Stimulated activated CD8-positive, alpha-beta memory T cell treated with anti-CD3 and anti-CD28 coated beads, Interleukin-12 subunit alpha, Interleukin-12 subunit beta, amount 100 ng/mL, for 24 hours (primary cell): ENCODE results near the gene PRXL2C.
"Not testable (repeated sequence)": the region's sequence is repeated elsewhere in the genome, so short reads cannot be mapped to it uniquely, and the experiment has no call there.

ENCODE experiments used
- DNase-seq: peaks from one replicate; pipeline ENCODE4 v3.0.0-alpha.2; 2020; ENCODE audit errors: extremely low read depth

Gene PRXL2C, protein sequence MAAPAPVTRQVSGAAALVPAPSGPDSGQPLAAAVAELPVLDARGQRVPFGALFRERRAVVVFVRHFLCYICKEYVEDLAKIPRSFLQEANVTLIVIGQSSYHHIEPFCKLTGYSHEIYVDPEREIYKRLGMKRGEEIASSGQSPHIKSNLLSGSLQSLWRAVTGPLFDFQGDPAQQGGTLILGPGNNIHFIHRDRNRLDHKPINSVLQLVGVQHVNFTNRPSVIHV

DNA sequence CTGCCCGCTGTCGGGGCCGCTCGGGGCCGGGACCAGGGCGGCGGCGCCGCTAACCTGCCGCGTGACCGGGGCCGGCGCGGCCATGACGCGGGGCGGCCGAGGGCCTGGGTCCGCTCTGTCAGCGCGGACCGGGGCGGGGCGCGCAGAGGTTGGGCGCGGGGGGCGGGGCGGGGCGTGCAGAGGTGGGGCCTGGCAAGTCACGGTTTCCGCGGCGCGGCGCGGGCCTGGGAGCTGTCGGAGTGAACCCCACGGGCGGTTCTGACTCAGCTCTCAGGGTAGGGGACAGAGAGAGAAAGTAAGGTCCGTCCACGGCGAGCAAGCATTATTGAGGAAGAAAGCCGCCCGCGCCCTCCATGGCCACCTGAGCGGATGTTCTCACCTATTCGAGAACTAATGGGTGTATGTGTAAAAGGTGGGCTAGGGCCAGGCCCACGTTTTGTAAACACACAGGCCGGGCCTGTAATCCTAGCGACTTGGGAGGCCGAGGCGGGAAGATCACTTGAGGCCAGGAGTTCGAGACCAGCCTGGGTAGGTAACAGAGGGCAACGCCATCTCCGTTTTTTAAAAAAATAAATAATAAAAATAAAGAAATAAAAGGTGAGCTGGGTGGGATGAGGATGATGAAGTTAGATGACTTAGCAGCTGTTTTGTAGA, at the start of gene PRXL2C:
TSS of gene PRXL2C (minus strand) at position 120 of the 654 bp plus-strand sequence. CDS start at position 84, 36 bp downstream.
- DNase-seq, result peak; percentile 60

DNA sequence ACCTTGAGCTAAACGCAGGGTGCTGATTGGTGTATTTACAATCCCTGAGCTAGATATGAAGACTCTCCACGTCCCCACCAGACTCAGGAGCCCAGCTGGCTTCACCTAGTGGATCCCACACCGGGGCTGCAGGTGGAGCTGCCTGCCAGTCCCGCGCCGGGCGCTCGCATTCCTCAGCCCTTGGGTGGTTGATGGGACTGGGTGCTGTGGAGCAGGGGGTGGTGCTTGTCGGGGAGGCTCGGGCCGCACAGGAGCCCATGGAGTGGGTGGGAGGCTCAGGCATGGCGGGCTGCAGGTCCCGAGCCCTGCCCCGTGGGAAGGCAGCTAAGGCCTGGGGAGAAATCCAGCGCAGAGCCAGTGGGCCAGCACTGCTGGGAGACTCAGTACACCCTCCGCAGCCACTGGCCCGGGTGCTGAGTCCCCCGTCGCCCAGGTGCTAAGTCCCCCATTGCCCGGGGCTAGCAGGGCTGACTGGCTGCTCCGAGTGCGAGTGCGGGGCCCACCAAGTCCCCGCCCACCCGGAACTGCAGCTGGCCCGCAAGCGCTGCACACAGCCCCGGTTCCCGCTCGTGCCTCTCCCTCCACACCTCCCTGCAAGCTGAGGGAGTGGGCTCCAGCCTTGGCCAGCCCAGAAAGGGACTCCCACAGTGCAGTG, 45.7 kb upstream of the PRXL2C start:
- DNase-seq, result not testable (repeated sequence)

DNA sequence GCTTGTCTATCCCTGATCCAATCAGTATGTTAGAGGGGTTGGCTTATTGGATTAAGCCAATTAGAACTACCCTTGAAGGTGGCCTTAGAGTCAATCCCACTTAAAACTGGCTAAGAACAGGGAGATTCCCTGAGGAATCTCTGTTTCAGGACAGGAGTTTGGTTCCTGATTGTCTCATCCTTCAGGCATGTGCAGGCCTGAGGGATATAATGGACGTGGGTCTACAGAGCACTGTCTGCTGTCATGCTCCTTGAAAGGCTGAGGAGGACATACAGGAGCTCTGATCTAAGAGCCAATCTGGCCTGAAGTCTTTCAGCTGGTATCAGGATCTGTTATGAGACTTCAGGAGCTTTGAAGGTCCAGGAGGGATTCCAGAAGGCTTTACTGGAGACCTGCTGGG, 36.2 kb upstream of the PRXL2C start:
- DNase-seq, result no peak

DNA sequence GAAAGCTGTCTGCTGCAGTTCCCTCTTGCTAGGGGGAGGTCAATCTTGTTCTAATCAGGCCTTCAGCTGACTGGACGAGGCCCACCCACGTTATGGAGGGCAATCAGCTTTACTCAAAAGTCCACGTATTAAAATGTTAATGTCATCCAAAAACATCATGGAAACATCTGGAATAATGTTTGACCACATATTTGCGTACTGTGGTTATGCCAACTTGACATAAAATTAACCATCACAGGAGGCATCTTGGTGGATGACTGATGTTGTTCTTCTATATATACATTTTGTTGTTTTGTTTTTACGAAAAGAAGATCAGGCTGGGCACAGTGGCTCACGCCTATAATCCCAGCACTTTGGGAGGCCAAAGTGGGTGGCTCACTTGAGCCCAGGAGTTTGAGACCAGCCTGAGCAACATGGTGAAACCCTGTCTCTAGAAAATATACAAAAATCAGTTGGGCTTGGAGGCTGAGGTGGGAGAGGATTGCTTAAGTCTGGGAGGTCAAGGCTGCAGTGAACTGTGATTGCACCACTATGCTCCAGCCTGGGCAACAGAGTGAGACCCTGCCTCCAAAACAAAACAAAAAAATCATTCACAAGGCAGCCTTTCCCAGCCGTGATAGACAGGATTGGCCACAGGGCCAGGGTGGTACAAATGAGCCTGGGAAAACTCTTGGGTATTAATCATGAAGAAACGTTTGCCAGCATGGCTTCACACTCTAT, 33.8 kb upstream of the PRXL2C start:
- DNase-seq, result no peak

DNA sequence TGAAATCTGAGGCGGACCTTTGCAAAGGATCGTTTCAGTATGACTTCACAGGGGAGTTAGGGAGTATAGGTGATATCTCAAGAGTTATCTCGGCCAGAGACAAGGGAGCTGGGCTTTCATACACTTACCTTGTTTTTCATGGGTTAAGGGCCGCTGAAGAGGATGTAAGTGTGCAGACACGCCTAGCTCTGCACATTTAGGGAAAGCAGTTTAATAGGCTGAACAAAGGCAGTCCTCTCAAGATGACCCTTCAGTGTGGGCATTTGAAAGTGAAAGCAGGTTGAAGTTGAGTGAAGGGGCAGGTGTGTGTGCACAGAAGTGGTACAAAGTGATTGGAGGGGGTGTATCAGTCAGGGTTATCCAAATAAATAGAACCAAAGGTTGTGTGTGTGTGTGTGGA, 33.1 kb upstream of the PRXL2C start:
- no peak for DNase-seq

DNA sequence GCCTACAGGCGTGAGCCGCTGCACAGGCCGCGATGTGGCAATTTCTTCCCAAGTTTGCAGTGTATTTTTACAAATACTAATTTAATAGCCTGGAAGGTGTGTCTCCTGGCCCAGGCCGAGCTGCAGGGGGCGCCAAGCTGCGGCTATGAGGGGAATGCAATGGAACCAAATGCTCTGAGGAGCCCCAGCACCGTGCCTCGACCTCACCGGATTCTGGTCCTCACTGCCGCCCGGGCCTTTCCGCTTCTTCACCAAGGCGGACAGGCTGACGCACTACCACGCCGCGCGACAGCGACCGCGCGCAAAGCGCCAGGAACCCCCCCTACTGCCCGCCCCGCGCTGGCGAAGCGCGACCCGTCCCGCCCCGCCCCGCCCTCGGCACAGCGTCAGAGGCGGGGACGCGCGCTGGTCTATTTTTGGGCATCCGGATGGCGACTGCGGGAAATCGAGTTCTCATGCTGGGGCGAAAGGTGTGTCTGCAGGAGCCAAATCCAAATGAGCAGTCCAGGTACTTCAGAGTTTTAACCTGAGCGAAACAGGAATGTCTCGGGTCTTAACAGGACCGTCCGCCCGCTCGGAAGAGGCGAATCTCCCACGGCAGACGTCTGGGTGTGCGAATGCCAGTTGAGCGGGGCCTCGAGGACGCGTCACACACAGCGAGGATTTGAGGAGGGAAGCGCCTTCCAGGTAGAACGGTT, 31.7 kb upstream of the PRXL2C start:
- DNase-seq, result peak; percentile 47

DNA sequence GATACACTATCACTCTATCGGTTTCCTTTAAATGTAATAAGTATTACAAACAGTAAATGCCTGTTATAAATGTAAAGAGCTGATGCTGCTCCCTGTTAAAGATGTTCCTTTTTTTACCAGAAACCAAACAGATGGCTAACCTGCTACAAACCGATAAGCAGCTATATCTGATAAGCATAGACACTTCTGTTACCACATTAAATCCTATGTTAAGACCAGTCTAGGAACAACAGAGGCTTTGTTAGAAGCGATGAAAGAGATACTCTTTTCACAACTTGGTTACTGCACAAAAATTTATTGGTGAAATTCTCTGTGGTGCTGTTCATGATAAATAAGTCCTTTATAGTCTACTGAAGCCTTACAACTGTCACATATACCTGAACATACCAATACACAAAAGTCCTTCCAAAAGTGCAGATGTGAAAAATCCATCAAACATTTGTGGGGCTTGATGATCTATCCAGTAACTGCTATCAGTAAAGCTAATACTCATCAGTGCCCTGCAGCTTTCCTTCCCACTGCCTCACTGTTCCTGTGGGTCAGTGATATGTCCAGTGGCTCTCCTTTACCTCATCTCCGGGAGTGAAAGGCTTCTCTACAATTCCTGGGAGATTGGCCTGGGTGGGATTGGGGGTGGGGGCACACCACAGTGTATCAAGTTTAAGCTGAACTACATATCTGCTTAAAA, 25.8 kb upstream of the PRXL2C start:
- no peak for DNase-seq

DNA sequence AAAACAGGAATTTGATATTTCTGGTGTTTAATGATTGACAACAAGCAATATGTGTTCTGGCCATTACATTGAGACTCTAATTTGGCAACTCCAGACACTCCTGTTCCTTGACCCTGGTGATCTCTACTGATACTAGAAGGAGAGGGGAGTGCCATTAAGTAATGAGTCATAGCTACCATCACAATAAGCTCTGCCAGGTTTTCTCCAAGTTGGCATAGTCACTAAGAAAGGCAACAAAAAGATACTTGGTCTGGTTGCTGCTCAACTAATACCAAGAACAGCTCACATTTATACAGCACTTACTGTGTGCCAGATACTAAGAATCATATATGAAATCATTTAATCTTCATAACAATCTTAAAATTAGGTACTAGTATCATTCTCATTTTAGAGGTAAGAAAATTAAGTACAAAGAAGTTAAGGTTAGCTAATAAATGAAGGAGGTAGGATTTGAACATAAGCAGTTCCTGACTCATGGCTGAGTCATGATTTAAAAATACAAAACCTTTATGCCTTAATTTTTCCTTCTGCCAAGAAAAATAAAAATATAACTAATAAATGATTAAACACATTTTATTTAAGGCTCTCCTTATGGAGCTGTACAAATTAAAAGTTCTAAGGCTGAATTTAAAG, 19.9 kb upstream of the PRXL2C start:
- DNase-seq, result no peak

DNA sequence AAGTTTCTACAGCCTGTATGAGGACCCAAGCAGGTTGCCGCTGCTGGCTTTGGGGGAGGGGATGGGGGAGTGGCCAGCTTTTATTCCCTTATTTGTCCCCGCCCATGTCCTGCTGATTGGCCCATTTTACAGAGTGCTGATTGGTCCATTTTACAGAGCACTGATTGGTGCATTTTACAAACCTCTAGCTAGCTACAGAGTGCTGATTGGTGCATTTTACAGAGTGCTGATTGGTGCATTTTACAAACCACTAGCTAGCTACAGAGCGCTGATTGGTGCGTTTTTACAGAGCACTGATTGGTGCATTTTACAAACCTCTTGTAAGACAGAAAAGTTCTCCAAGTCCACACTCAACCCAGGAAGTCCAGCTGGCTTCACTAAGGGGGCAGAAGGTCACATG, 18.7 kb upstream of the PRXL2C start:
- DNase-seq, result not testable (repeated sequence)

DNA sequence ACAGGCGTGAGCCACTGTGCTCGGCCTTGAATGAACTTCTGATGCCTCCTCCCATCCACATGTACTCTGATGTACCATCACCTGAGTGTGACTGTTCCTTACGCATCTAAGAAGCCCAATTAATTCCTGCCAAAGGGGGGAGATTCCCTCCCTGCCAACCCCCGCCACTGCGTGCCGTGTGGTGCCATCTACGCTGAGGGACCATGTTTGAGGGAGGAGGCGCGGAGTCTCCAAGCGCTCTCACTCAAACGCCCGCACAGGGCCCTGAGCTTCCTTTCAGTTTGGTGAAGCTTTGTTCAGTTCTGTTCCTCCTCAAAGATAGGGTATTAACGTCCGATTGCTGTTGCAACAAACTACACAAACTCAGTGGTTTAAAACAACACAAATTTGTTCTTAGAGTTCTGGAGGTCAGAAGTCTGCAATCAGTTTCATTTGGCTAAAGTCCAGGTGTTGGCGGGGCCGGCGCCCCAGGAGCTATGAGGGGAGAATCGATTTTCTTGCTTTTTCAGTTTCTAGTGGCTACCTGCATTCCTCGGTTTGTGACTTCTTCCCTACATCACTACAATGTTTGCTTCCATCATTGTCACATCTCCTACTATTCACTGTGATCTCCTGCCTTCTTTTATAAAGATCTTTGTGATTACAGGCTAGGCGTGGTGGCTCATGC, 13.9 kb upstream of the PRXL2C start:
- DNase-seq, result no peak

DNA sequence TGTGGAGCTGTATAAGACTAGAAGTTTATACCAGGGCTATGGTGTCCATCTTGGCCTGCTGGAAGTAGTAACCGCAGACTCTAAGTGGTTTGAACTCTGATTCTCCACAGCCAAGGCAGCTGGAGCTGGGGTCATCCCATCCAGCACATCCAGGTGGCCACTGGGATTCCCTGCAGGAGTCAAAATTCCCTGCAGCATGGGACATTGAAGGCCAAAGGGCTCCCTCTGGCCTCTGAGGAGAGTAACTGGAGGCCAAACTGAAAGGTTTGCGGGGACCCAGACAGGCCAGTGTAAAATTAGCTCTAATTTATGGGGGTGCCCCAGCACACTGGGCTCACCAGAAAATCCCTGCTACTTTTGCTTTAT, 12.2 kb upstream of the PRXL2C start:
- no peak for DNase-seq

DNA sequence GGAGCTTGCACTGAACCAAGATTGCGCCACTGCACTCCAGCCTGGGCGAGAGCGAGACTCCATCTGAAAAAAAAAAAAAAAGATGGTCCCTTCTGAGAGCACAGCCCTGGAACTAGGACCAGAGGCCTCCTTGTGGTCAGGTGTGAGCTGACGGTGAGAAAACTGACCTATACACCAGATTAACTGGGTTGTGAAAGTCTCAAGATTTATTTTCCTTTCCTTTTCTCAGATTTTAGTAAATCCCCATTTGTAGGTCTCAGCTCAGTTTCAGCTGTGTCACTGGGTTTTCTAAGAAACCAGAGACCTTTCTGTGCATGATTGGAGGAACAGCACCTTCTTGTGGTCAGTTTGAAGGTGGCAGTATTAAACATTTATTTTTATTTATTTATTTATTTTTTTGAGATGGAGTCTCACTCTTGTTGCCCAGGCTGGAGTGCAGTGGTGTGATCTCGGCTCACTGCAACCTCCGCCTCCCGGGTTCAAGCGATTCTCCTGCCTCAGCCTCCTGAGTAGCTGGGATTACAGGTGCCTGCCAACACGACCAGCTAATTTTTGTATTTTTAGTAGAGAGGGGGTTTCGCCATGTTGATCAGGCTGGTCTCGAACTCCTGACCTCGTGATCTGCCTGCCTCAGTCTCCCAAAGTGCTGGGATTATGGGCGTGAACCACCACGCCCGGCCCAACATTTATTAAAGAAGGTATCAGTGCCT, 11.7 kb upstream of the PRXL2C start:
- not testable (repeated sequence) for DNase-seq

DNA sequence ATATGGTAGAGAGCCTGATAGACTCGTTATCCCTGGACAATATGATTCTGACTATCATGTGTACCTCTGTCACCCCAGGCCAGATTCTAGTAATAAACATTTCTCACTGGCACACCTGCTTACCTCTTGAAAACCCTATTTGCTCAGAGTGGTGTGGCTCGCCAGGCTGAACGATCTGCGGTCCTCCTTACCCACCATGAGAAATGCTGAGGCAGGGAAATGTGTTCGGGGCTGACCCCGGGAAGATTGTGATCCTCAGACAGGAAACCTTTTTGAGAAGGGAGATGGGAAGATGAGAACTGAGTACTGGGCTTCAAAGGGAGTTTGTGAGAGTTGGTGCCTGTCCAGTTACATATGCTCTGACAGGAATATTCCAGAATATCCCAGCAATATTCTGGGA, 10.7 kb upstream of the PRXL2C start:
- no peak for DNase-seq

DNA sequence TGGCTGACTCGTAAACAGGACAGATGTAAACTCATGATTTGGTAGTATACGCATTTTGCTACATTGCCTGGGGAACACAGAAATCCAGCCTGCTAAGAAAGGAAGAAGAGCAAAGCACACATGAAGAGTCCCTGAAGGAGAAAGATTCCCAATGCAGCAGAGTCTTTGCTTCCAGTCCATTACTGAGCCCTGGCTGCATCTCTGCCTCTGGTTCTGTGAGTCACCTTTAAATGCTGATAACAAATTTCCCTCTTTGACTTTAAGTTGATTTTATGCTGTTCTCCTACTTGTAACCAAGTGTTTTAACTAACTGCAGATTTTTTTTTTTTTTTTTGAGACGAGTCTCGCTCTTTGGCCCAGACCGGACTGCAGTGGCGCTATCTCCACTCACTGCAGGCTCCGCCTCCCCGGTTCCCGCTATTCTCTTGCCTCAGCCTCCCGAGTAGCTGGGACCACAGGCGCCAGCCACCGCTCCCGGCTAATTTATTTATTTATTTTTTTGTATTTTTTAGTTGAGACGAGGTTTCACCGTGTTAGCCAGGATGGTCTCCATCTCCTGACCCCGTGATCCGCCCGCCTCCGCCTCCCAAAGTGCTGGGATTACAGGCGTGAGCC, 8.5 kb upstream of the PRXL2C start:
- DNase-seq, result no peak

DNA sequence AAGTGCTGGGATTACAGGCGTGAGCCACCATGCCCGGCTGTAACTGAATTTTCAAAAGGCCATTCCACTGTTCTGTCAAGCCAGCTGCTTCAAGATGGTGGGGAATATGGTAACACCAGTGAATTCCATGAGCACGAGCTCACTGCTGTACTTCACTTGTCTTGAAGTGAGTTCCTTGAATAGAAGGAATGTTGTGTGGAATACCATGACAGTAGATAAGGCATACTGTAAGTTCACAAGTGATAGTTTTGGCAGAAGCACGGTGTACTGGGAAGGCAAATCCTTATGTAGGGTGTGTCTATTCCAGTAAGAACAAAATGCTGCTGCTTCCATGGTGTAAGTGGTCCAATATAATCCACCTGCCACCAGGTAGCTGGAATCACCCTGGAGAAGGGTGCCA, 6.6 kb upstream of the PRXL2C start:
- no peak for DNase-seq

DNA sequence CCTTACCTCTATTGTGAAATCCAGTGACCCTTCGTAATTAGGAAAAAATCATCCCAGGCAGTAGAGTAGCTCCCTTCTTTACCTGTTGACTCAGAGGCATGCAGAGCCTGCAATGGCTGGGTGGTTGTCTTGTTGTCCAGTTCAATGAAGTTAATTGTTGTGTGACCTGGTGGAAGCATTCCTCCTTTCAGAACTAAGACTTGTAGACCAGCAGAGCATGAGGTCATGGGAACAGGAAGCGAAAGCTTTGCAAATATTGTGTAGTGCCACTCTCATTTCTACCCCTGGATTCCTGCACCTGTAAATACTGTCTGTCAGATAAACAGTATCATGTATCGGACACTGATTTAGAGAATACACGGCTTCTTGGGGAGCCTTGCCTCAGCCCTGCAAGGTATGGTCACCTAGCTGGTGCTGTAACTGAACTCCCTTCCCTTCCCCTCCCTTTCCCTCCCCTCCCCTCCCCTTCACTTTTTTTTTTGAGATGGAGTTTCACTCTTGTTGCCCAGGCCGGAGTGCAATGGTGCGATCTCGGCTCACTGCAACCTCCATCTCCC, 5.7 kb upstream of the PRXL2C start:
- no peak for DNase-seq

DNA sequence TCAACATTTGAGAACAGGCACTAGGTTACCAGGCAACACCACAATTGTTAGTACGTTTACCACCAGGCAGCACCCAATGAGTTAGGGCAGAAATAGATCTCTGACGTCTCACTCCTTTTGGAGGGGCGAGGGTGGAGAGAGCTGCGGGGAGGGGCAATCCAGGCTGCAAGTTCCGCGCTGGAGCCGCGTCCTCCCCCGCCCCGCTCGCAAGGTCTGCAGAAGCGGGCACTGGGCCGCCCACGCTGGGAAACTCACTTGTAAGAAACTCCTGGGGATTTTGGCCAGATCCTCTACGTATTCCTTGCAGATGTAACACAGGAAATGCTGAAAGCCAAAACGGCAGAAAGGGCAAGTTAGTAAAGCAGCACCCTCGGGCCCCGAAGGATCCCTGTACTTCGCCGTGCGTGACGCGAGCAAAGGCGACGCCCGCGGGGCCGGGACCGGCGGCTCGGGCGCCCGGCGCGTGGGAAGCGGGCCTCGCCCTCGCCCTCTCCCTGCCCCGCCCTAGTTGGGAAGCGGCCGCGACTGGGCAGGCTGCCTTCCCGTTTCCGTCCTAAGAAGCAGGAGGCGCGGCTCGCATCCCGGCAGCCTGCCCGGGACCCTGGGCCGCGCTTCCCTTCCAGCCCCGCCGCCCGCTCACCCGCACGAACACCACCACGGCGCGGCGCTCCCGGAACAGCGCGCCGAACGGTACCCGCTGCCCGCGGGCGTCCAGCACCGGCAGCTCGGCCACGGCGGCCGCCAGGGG, 493 bp downstream of the PRXL2C start:
- DNase-seq, result peak; percentile 32

DNA sequence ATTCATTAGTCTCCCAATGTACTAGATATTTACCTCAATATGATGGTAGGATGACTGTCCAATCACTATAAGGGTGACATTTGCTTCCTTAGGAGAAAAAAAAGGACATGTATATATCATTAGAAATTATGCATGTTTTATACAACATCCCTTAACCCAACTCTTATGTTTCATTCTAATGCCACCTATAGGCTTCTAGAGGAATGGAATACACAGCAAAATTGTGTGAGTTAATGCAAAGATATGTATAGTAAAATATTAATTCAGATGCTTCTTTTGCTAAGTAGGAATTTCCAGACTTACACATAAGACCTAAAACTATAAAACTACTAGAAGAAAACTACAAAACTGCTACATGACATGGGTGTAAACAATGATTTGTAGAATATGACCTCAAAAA, 3.5 kb downstream of the PRXL2C start:
- no peak for DNase-seq
